Colon (tissue), 2 donors: ENCODE measurements around the gene PRKN.

Experiments
- FAIRE-seq: peaks from 2 replicates; lab custom pipeline; 2012; peaks lifted over from hg19 to GRCh38; lab: Jason Lieb, UNC
- donor health status: control.
- donor health status: control.

Gene PRKN

GRCh38 chr6:161607696-161608297 is 1119.8 kb downstream of the PRKN start:
- FAIRE-seq: no peak

DNA sequence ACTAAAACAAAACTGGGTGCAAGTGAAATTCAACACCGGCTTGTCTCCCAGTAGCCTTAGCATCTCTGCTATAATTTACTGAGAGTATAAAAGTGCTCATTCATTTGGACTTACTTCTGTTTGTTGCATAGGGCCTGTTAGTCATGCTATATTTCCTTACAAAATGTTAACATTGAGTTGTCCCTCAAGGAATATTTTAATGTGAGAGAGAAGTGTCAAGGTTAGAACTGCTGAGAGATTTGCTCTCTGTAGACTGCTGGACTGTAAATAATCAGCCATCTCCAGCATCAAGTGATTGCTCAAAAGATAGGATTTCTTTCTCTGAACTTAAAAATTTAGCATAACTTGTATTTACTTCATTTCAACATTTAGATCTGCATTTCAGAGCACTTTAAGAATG is 1125.2 kb downstream of the PRKN start:
- no peak for FAIRE-seq

- FAIRE-seq: no peak
Observed at GRCh38 chr6:161598896-161599295, 1128.7 kb downstream of the PRKN start.

- no peak for FAIRE-seq
Observed at GRCh38 chr6:161596807-161597520, 1130.6 kb downstream of the PRKN start.

- FAIRE-seq: no peak
Observed at GRCh38 chr6:161594412-161594811, 1133.2 kb downstream of the PRKN start.

DNA sequence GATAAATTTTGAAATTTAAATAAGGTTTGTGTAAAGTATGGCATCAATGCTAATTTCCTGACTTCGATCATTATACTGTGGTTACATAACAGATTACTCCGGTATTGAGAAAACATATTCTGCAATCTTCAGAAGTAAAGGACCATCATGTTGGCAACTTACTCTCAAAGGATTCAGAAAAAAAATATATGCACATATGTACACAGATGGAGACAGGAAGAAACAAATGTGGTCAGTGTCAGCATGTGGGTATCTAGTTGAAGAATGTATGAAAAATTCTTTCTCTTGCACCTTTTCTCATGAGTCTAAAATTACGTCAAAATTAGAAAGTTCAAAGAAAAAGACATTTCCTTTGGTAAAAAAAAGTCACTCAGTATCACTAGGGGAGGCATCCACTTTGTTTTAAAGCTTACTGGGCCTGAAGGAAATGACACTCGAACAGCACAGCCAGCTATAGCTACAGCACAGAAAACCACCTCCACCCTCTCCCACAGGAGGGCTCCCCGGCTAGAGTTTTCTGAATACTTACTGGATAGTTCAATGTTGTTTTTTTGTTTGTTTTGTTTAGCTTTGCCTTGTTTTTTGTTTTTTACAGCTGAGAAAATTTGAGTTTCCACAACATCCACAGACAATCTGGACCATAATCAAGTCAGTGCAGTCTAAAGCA is 1136.5 kb downstream of the PRKN start:
- no peak for FAIRE-seq

- FAIRE-seq: no peak
Observed at GRCh38 chr6:161586887-161587286, 1140.7 kb downstream of the PRKN start.

DNA sequence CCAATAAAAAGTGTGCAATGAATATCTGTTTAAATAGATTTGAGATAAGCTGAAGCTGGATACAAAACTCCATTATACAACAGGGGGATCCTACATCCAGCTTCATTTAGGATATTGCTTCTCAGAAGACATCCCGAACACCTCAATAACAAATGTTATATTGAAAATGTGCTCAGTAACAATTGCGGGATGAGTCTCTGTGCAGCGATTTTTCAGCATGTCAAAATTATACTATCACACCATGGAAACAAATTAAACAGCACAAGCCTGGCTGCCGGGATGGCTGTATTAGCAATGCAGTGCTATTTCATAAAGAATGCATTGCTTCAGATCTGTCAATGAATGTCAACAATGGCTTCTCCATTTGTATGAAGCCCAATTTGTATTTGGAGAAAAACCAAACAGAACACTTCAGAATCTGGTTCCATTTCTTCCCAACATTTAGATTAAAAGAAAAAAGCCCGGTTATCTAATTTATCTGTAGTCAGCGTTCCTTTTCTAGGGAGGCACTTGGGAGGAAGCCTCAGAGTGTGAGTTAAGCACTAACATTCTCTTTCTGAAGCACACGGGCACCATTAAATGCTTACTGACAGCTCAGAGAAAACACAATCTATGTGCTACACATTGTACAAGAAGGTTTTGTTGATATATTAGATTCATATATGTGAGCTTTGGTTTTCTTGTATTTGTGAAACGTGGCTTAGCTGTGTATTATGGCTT is 1142.8 kb downstream of the PRKN start:
- FAIRE-seq: no peak

GRCh38 chr6:161584051-161584450 is 1143.5 kb downstream of the PRKN start:
- FAIRE-seq: no peak

DNA sequence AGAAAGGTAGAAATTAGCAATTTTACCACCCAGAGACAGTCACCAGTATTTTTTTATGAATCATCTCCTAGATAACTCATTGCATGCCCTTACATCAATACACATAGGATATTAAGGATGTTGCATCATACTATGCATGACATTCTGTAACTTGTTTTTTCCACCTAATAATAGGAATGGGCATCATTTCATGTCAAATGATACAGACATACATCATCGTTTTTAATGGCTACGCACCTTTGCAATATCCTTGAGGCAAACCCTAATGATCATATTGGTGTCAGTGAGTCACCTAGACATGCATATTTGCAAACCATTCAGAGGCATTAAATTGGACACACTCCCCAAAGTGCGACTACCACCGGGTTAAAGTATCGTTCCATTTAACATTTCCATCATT is 1144.0 kb downstream of the PRKN start:
- FAIRE-seq: no peak

DNA sequence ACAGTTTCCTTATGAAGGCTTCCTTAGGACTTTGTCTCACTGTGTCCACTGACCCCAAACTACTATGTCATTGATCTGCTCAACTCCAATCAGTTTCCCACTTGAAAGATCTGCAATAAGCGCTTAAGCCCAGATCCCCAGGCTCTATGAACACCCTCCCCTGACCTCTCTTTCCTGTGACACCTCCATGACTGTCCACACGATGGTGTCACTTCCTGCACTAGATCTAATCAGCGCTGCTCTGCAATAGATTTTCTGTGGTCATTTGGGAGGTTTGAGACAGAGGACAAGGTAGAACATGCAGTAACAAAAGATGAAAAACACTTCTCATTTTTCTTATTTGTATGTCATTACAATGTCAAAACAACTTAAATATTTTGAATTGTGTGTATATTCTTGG is 1149.1 kb downstream of the PRKN start:
- no peak for FAIRE-seq

DNA sequence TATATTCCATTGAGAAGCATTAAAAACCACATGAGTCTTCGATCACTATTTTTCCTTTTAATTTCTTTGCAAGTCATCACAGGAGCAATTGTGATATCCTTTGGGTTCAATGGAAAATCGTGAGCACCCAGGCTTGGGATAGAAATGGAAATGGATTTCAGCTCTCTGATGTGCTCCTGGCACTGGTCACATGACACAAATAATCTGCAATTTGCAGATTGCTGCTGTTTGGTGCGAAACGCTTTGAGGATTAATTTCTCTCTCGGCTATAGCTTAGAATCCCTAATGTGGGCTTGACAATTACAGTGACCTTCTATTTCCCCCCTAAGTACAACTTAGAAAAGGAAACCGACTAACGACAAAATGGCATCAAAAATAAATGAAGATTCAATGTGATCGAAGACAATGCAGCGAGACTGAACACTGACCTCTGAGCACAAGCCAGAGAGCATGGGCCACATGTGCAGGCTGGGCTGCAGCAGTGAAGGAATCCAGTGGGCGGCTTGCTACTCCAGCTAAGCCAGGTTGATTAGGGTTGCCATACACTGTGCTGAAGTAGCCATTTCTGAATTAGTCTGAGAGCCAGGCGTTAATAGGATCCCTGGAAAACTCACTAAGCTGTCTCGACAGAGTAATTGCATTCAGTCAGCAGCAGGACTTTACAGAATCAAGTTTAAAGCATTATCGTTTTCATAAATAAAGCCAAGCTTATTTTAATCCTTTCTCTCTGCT is 1151.9 kb downstream of the PRKN start:
- FAIRE-seq: no peak

GRCh38 chr6:161568885-161569456 is 1158.6 kb downstream of the PRKN start:
- FAIRE-seq: no peak

GRCh38 chr6:161564952-161565351 is 1162.6 kb downstream of the PRKN start:
- no peak for FAIRE-seq

DNA sequence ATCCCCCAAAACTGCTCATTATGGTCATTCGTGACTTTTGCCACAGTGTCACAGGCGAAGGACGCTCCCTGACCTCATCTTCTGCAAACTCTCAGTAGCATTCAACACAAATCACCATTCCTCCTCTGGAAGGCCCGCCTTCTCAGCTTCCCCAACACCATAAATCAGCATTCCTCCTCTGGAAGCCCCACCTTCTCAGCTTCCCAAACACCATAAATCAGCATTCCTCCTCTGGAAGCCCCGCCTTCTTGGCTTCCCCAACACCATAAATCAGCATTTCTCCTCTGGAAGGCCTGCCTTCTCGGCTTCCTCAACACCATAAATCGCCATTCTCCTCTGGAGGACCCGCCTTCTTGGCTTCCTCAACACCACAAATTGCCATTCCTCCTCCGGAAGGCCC is 1165.7 kb downstream of the PRKN start:
- FAIRE-seq: no peak

DNA sequence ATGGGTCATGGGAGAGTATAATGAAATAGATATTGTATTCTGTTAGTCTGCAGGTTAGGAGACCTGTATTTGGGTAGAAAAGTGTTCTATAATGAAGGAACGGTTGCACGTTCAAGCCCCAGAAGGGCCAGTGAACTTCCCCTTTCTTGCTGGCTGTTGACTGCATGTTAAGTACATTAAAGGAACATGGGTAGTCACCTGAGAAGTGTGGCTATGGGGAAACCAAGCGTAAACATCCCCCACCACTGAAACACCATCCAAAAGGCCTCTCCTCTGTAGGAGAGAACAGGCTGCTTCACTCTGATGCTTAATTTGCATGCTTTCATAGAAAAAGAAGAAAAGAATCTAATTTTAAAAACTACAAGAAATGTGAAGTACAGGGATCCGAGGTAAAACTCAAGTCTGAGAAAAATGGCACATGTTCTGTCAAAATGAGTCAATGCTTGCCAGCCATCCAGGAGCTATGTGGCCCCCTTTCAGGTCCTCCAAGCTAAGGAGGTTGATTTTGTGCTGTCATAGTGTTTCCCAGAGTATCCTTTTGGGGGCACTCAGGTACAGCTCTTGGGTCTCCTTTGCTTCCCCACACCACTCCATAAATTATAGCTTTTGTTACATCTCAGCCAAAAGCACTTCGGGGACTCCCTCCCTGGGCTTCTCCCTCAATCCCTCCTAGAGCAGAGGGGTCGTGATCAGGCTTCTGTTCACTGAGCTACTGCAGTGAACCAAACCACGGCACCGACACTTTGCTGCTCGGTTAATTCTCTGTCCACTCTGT is 1170.0 kb downstream of the PRKN start:
- FAIRE-seq: no peak

DNA sequence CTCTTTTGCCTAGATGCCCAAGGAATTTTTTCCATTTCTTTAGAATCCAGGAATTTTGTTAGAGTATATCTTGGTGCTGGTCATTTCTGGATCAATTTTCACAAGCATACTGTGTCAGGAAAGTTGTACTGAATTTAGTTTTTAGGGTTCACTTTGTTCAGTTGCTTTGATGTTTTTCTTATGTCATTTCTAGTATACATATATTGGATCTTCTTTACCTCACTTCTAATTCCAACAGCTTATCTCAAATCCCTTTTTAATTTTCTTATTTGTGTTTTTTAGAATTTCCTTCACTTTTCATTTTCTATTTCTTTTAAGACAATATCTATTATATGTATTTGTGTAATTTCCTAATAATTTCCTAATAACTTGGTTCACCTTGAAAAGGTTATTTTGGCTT is 1172.7 kb downstream of the PRKN start:
- peak; percentile 33 for FAIRE-seq

DNA sequence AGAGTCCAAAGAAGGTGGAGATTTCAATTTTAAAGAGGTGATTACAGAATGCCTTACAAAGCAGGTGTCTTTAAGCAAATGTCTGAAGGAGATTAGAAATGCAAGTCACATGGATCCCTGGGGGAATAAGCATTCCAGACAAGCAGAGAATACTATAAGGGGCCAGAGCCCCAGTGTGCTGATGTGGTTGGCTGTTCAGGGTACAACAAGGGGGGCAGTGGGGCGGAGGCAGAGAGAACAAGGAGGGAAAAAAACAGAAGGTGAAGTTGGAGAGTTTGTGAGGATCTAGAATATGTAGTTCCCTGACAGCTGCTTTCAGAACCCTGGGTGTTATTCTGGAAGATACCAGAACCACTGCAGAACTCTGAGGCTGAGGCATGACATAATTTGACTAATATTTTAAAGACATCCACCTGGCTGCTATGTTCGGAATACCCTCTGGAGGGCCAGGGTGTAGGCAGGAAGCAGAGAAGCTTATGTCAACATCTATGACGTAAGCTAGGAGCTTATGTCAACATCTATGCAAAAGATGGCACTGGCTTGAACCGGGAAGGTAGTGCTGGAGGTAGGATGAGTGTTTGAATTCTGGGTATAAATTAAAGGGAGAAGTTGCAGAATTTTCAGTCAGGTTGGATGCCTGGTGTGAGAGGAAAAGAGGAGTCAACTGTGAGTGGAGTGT is 1177.5 kb downstream of the PRKN start:
- no peak for FAIRE-seq

DNA sequence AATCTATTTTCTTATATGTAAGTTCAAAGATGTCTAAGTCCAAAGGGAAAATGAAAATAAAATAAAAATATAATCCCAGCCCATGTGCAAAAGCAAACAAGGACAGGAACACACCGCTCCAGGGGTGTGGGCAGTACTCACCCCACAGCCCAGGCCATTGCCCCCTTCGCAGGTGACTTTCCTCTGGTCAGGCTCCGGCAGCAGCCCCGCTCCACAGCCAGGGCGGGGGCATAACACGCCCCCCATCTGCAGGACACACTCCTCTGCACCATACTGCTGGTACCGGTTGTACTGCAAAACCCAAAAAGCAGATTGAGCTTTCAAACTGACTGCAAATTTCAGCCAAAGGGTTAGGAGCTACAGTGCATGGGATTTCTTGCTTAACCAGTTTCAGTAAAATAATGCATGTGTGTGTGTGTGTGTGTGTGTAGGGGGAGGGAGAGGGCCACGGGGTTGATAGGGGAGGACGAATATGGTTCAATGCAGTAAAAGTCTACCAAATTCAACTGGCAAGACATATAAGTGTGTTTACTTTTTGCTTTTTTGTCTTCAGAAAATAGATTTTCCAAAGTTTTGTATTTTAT is 1178.8 kb downstream of the PRKN start:
- FAIRE-seq: no peak

- no peak for FAIRE-seq
Observed at GRCh38 chr6:161547617-161548016, 1179.9 kb downstream of the PRKN start.
